GM12878 (cell line): ENCODE results near the gene MBNL3. TPM values are rescaled to one million over a fixed set of nuclear protein-coding genes. Genes with fewer than 3 reads are reported as not detected.
A peak's percentile ranks its signal among the peaks of the same experiment; 100 is the strongest.

Experiments
- ASH2L ChIP-seq: fragments of 300-600, 200-600 bp; sonication (generic); IDR thresholded peaks from 2 replicates; pipeline ENCODE4 v1.6.1; 2017; ENCODE audit warnings: low read depth, mild to moderate bottlenecking, borderline replicate concordance
- EED ChIP-seq: sonication (generic); IDR thresholded peaks from 2 replicates; pipeline ENCODE4 v1.6.1; 2016; ENCODE audit warnings: antibody characterized with exemption, low read depth
- EGR1 ChIP-seq, 2 experiments: IDR thresholded peaks; 1 replicate in 1 of 2; 2 replicates in 1 of 2; pipeline ENCODE4 v1.6.1; 2011 to 2012; ENCODE audit warnings: low read depth in 2 of 2, low read length in 2 of 2, borderline replicate concordance in 1 of 2, mild to moderate bottlenecking in 1 of 2, moderate library complexity in 1 of 2
- HCFC1 ChIP-seq: fragments of 150-350 bp; IDR thresholded peaks from 2 replicates; pipeline ENCODE4 v1.6.1; 2014; ENCODE audit warnings: low read length
- HSF1 ChIP-seq: fragments of 150-350 bp; IDR thresholded peaks from 2 replicates; pipeline ENCODE4 v1.6.1; 2014; ENCODE audit warnings: mild to moderate bottlenecking, low read depth, low read length
- IRF3 ChIP-seq: fragments of 450-650 bp; IDR thresholded peaks from 2 replicates; pipeline ENCODE4 v1.6.1; 2014; ENCODE audit warnings: mild to moderate bottlenecking
- IRF5 ChIP-seq: fragments of 450-650 bp; IDR thresholded peaks from 2 replicates; pipeline ENCODE4 v1.6.1; 2017; ENCODE audit warnings: borderline replicate concordance
- KLF5 ChIP-seq: fragments of 450-650 bp; IDR thresholded peaks from 2 replicates; pipeline ENCODE4 v1.6.1; 2014; ENCODE audit warnings: mild to moderate bottlenecking; ENCODE audit not compliant: partially characterized antibody
- MEF2B ChIP-seq: fragments of 450-650 bp; IDR thresholded peaks from 2 replicates; pipeline ENCODE4 v1.6.1; 2018; ENCODE audit warnings: mild to moderate bottlenecking, moderate library complexity; ENCODE audit not compliant: partially characterized antibody, poor library complexity, severe bottlenecking
- PAX5 ChIP-seq: IDR thresholded peaks from 2 replicates; pipeline ENCODE4 v1.6.1; 2011; ENCODE audit warnings: low read depth, low read length, borderline replicate concordance
- RB1 ChIP-seq: fragments of 450-650 bp; formaldehyde crosslinking; IDR thresholded peaks from 2 replicates; pipeline ENCODE4 v1.6.1; 2017; ENCODE audit warnings: mild to moderate bottlenecking, borderline replicate concordance
- RELB ChIP-seq: fragments of 450-650 bp; IDR thresholded peaks from 2 replicates; pipeline ENCODE4 v1.6.1; 2017; ENCODE audit warnings: low read depth, mild to moderate bottlenecking, moderate library complexity
- USF1 ChIP-seq: IDR thresholded peaks from 2 replicates; pipeline ENCODE4 v1.6.1; 2011; ENCODE audit warnings: borderline replicate concordance, low read depth, mild to moderate bottlenecking, moderate library complexity, mixed read lengths, low read length; ENCODE audit not compliant: insufficient read depth; ENCODE audit errors: extremely low read length
- YY1 ChIP-seq: IDR thresholded peaks from 2 replicates; pipeline ENCODE4 v1.6.1; 2011; ENCODE audit warnings: low read depth, mild to moderate bottlenecking, low read length
- ZNF687 ChIP-seq: fragments of 450-650 bp; IDR thresholded peaks from 2 replicates; pipeline ENCODE4 v1.6.1; 2017; ENCODE audit warnings: mild to moderate bottlenecking, moderate library complexity
- polyA plus RNA-seq, 11 experiments: library from polyadenylated mRNA; depleted of rRNA in 4 of 11; unstranded in 6 of 11; stranded (reverse) in 5 of 11; fragments of >200 nt; fragmentation: Nextera tagmentation in 4 of 11; fragmentation: Illumina TruSeq in 1 of 11; extraction: Ambion mirVana in 4 of 11; extraction: Trizol in 1 of 11; gene quantifications; 1 replicate in 1 of 11; 2 replicates in 10 of 11; pipeline versions ENCODE4 v1.2.1 to v1.2.3, GENCODE V29; 2011 to 2016; ENCODE audit warnings: inconsistent platforms in 2 of 11, missing spikeins in 2 of 11, low read depth in 1 of 11
- total RNA-seq, 4 experiments: library from RNA; depleted of rRNA in 3 of 4; stranded (reverse); fragments of >200 nt in 3 of 4; fragmentation: Illumina TruSeq in 1 of 4; extraction: Trizol in 1 of 4; gene quantifications; 2 replicates each; pipeline versions ENCODE4 v1.2.1 to v1.2.3, GENCODE V29; 2013 to 2021

Gene MBNL3
- total and polyA plus RNA-seq, 10 of the 15 experiments (the other 5 are each of a cell fraction or from before 2014, with no cell fraction given): 3.4 to 33.1 (median 12.6) TPM

GRCh38 chrX:132488819-132489577, at the start of gene MBNL3 (continued):
- TF ChIP-seq ZNF687 (0 out of 2 replicates have a peak, but pooled peaks have one; percentile 30), IRF3 (no peak), EED (no peak), RELB (0 out of 2 replicates have a peak, but pooled peaks have one; percentile 31), KLF5 (no peak), PAX5 (no peak), IRF5 (no peak), HCFC1 (no peak), ASH2L (no peak), MEF2B (no peak), YY1 (peak; percentile 90), HSF1 (no peak), EGR1 (IDR thresholded peaks at IDR 0.05; ENCODE audit: borderline replicate concordance in 1 of 2, low read depth in 2 of 2, low read length in 2 of 2) (no peak), RB1 (no peak), USF1 (no peak)
